Measurements from ENCODE around the gene MOV10. TPM values are rescaled to one million over a fixed set of nuclear protein-coding genes. Genes with fewer than 3 reads are reported as not detected.
A peak's percentile ranks its signal among the peaks of the same experiment; 100 is the strongest.

The MOV10 gene
- total RNA-seq, 4 donors from 2014 or later: 12.3 to 24.1 (median 18.7) TPM

DNA sequence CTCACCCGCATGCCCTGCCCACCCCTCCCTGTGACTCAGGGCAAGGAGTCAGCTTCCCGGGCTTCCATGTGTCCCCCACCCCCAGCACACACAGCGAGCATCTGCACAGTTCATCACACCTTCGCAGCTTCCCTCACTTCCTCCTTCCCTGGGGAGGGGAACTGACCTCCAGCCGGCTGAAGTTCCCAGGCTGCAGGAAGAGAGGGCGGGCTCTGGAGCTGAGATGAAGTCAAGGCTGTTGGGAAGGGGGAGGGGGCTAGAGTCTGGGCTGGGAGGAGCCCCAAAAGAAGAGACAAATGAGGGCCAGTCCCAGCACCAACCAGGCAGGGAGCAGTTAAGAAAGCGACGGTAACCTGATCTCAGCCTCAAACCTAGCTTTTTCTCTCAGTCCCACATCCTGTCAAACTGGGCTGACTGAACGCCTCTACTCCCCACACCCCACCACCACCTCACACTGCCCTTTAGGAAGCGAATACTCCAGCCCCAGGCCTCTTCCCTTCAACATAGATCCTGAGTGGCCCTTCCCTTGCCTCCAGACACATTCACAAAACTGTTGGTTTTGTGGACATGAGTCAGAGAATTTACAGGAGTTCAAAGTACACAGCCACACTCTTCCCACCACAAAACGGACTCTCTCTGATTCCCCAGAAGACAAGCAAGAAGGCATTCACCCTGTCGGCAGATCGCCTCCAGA lies 30.6 kb downstream of the MOV10 start:
- H3K4me1 ChIP-seq: peaks cover 63 to 69% (median 67%) of the 10 kb centered on the region in 4 donors
- H3K27me3 ChIP-seq: no peaks in the 10 kb centered on the region
- peak; percentile 97 for DNase-seq (ENCODE audit: extremely low spot score)
- intact Hi-C loops (cut with DNase I): loop anchor here (5.0 to 10.0 kb wide), 3 partner anchors 33 to 313 kb away; partner anchors contain the start of gene MOV10
- H3K9me3 ChIP-seq: no peaks in the 10 kb centered on the region
- 2% methylated on average over 13 of the region's 13 CpGs for WGBS
- H3K27ac ChIP-seq (replicated peaks in 1 of 4): peak overlapping the region; percentile 97 to 100 (median 98)
- TF ChIP-seq POLR2A (IDR thresholded peaks at IDR 0.05; ENCODE audit: low read depth) (peak; percentile 61), EP300 (IDR thresholded peaks at IDR 0.05) (no peak), POLR2AphosphoS5 (IDR thresholded peaks at IDR 0.05) (peak; percentile 85 to 90)
- TF ChIP-seq, protein P1, sequence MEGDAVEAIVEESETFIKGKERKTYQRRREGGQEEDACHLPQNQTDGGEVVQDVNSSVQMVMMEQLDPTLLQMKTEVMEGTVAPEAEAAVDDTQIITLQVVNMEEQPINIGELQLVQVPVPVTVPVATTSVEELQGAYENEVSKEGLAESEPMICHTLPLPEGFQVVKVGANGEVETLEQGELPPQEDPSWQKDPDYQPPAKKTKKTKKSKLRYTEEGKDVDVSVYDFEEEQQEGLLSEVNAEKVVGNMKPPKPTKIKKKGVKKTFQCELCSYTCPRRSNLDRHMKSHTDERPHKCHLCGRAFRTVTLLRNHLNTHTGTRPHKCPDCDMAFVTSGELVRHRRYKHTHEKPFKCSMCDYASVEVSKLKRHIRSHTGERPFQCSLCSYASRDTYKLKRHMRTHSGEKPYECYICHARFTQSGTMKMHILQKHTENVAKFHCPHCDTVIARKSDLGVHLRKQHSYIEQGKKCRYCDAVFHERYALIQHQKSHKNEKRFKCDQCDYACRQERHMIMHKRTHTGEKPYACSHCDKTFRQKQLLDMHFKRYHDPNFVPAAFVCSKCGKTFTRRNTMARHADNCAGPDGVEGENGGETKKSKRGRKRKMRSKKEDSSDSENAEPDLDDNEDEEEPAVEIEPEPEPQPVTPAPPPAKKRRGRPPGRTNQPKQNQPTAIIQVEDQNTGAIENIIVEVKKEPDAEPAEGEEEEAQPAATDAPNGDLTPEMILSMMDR (IDR thresholded peaks at IDR 0.05): no peak
- H3K4me3 ChIP-seq: peak overlapping the region; percentile 86 to 100 (median 94)
- peaks cover 0 to 37% (median 22%) of the 10 kb centered on the region in 4 donors for H3K36me3 ChIP-seq

GRCh38 chr1:112706505-112707220 lies 32.2 kb downstream of the MOV10 start, which contains the start of gene RHOC:
TSS of gene RHOC (minus strand) at chr1:112707127. CDS start at chr1:112703799, 3,328 bp downstream.
- peak; percentile 78 for TF ChIP-seq POLR2A (IDR thresholded peaks at IDR 0.05; ENCODE audit: low read depth)
- TF ChIP-seq, protein P1 (IDR thresholded peaks at IDR 0.05): no peak
- no peak for TF ChIP-seq EP300 (IDR thresholded peaks at IDR 0.05)
- peak; percentile 88 to 95 for TF ChIP-seq POLR2AphosphoS5 (IDR thresholded peaks at IDR 0.05)
- intact Hi-C loops (cut with DNase I): loop anchor here (2.0 to 10.0 kb wide), 4 partner anchors 34 to 314 kb away; partner anchors contain the start of genes CAPZA1, MOV10 and ST7L
- Histone ChIP-seq H3K27ac (replicated peaks in 1 of 4) (peak within 1 kb of the TSS; percentile 97 to 100 (median 98)), H3K36me3 (peaks cover 0 to 30% (median 18%) of the 10 kb centered on the region in 4 donors), H3K4me3 (peak within 1 kb of the TSS; percentile 86 to 100 (median 94)), H3K9me3 (no peaks in the 10 kb centered on the region), H3K4me1 (peaks cover 47 to 54% (median 51%) of the 10 kb centered on the region in 4 donors), H3K27me3 (no peaks in the 10 kb centered on the region)
- WGBS: 2% methylated on average over 5 of the region's 61 CpGs
- DNase-seq (ENCODE audit: extremely low spot score): no peak

GRCh38 chr1:112707221-112708001 lies 33.0 kb downstream of the MOV10 start:
- 21% methylated on average over 11 of the region's 42 CpGs for WGBS
- peak; percentile 97 for DNase-seq (ENCODE audit: extremely low spot score)
- H3K4me3 ChIP-seq: peak overlapping the region; percentile 86 to 100 (median 94)
- TF ChIP-seq, protein P1 (IDR thresholded peaks at IDR 0.05): peak; percentile 93 to 99 (median 94)
- TF ChIP-seq POLR2AphosphoS5 (IDR thresholded peaks at IDR 0.05) (no peak), EP300 (IDR thresholded peaks at IDR 0.05) (no peak), POLR2A (IDR thresholded peaks at IDR 0.05; ENCODE audit: low read depth) (no peak)
- peaks cover 39 to 46% (median 43%) of the 10 kb centered on the region in 4 donors for H3K4me1 ChIP-seq
- H3K27ac ChIP-seq (replicated peaks in 1 of 4): peak overlapping the region; percentile 97 to 100 (median 98)
- no peaks in the 10 kb centered on the region for H3K27me3 ChIP-seq
- peaks cover 0 to 23% (median 13%) of the 10 kb centered on the region in 4 donors for H3K36me3 ChIP-seq
- intact Hi-C loops (cut with DNase I): loop anchor here (2.0 to 10.0 kb wide), 4 partner anchors 35 to 315 kb away; partner anchors contain the start of genes CAPZA1, MOV10 and ST7L
- no peaks in the 10 kb centered on the region for H3K9me3 ChIP-seq

GRCh38 chr1:112708002-112708448 lies 33.6 kb downstream of the MOV10 start:
- Histone ChIP-seq H3K4me3 (no peak overlapping the region), H3K4me1 (peaks cover 33 to 40% (median 37%) of the 10 kb centered on the region in 4 donors), H3K9me3 (no peaks in the 10 kb centered on the region), H3K27me3 (no peaks in the 10 kb centered on the region), H3K27ac (replicated peaks in 1 of 4) (peak overlapping the region; percentile 97 to 100 (median 98)), H3K36me3 (peaks cover 0 to 16% (median 7%) of the 10 kb centered on the region in 4 donors)
- no peak for DNase-seq (ENCODE audit: extremely low spot score)
- intact Hi-C loops (cut with DNase I): loop anchor here (5.0 to 10.0 kb wide), 3 partner anchors 36 to 316 kb away; partner anchors contain the start of gene MOV10
- no peak for TF ChIP-seq POLR2AphosphoS5 (IDR thresholded peaks at IDR 0.05)
- no peak for TF ChIP-seq EP300 (IDR thresholded peaks at IDR 0.05)
- TF ChIP-seq, protein P1 (IDR thresholded peaks at IDR 0.05): no peak
- TF ChIP-seq POLR2A (IDR thresholded peaks at IDR 0.05; ENCODE audit: low read depth): no peak
- 56% methylated on average over 5 of the region's 6 CpGs for WGBS
